Glutamatergic neuron (in vitro differentiated cells): ENCODE measurements around the gene SPAG9. TPM values are rescaled to one million over a fixed set of nuclear protein-coding genes. Genes with fewer than 3 reads are reported as not detected.

Experiments
- DNase-seq: peaks from one replicate; pipeline ENCODE4 v3.0.0; 2022
- H3K27ac Mint-ChIP-seq: one replicate; pipeline ENCODE4 v1.8.0; 2020; ENCODE audit warnings: mild to moderate bottlenecking, mixed read lengths, inconsistent platforms; ENCODE audit not compliant: unreplicated experiment
- H3K27me3 Mint-ChIP-seq: one replicate; pipeline ENCODE4 v1.8.0; 2020; ENCODE audit warnings: mild to moderate bottlenecking, moderate library complexity, mixed read lengths, inconsistent platforms; ENCODE audit not compliant: unreplicated experiment
- H3K36me3 Mint-ChIP-seq: one replicate; pipeline ENCODE4 v1.8.0; 2020; ENCODE audit warnings: mild to moderate bottlenecking, mixed read lengths, inconsistent platforms; ENCODE audit not compliant: unreplicated experiment
- H3K4me1 Mint-ChIP-seq: one replicate; pipeline ENCODE4 v1.8.0; 2020; ENCODE audit warnings: mild to moderate bottlenecking, low read depth, mixed read lengths, inconsistent platforms; ENCODE audit not compliant: unreplicated experiment
- H3K4me3 Mint-ChIP-seq: one replicate; pipeline ENCODE4 v1.8.0; 2020; ENCODE audit warnings: mild to moderate bottlenecking, mixed read lengths, inconsistent platforms; ENCODE audit not compliant: unreplicated experiment
- H3K9me3 Mint-ChIP-seq: one replicate; pipeline ENCODE4 v1.8.0; 2020; ENCODE audit warnings: mild to moderate bottlenecking, moderate library complexity, mixed read lengths, inconsistent platforms; ENCODE audit not compliant: unreplicated experiment
- CTCF ChIP-seq: fragments of 200-600 bp; sonication (generic); IDR thresholded peaks from one replicate; pipeline ENCODE4 v1.5.0; 2021; ENCODE audit not compliant: partially characterized antibody, unreplicated experiment
- total RNA-seq: library from RNA; stranded (reverse); fragmentation: NEBNext Ultra II Directional; extraction: Animal tissue kit (Norgen Biotek cat#: 25700); gene quantifications from one replicate; pipeline ENCODE4 v1.2.1, GENCODE V29; 2021; ENCODE audit not compliant: unreplicated experiment

SPAG9 gene
- total RNA-seq, 1 donor from 2014 or later: 327 TPM

- Mint-ChIP-seq H3K36me3 (no peaks in the 10 kb centered on the region), H3K9me3 (no peaks in the 10 kb centered on the region), H3K27me3 (peaks cover 3% of the 10 kb centered on the region), H3K4me1 (no peaks in the 10 kb centered on the region), H3K27ac (peak overlapping the region; percentile 28), H3K4me3 (no peak overlapping the region)
- no peak for DNase-seq
- TF ChIP-seq CTCF: no peak
Measured at GRCh38 chr17:51155416-51155815, 34.7 kb upstream of the SPAG9 start.

GRCh38 chr17:51154176-51154575, 33.5 kb upstream of the SPAG9 start:
- no peak overlapping the region for H3K4me3 Mint-ChIP-seq
- peaks cover 1% of the 10 kb centered on the region for H3K9me3 Mint-ChIP-seq
- no peaks in the 10 kb centered on the region for H3K4me1 Mint-ChIP-seq
- no peak for DNase-seq
- no peaks in the 10 kb centered on the region for H3K27me3 Mint-ChIP-seq
- no peak overlapping the region for H3K27ac Mint-ChIP-seq
- no peak for TF ChIP-seq CTCF
- no peaks in the 10 kb centered on the region for H3K36me3 Mint-ChIP-seq

- DNase-seq: peak; percentile 95
- H3K27me3 Mint-ChIP-seq: no peaks in the 10 kb centered on the region
- no peaks in the 10 kb centered on the region for H3K4me1 Mint-ChIP-seq
- no peak within 1 kb of the TSS for H3K27ac Mint-ChIP-seq
- no peak within 1 kb of the TSS for H3K4me3 Mint-ChIP-seq
- peak; percentile 12 for TF ChIP-seq CTCF
- H3K9me3 Mint-ChIP-seq: peaks cover 3% of the 10 kb centered on the region
- no peaks in the 10 kb centered on the region for H3K36me3 Mint-ChIP-seq
Measured at GRCh38 chr17:51153210-51154072, 32.8 kb upstream of the SPAG9 start, which contains the start of gene NME1. NME1 (plus strand) TSS chr17:51153559; CDS start chr17:51155655, 2,096 bp downstream.

- no peaks in the 10 kb centered on the region for H3K36me3 Mint-ChIP-seq
- H3K4me1 Mint-ChIP-seq: no peaks in the 10 kb centered on the region
- H3K27ac Mint-ChIP-seq: no peak overlapping the region
- H3K9me3 Mint-ChIP-seq: peaks cover 3% of the 10 kb centered on the region
- no peaks in the 10 kb centered on the region for H3K27me3 Mint-ChIP-seq
- no peak overlapping the region for H3K4me3 Mint-ChIP-seq
- no peak for DNase-seq
- TF ChIP-seq CTCF: no peak
Measured at GRCh38 chr17:51152766-51153209, 32.1 kb upstream of the SPAG9 start.

GRCh38 chr17:51150932-51151331, 30.3 kb upstream of the SPAG9 start:
- Mint-ChIP-seq H3K27ac (no peak overlapping the region), H3K4me1 (no peaks in the 10 kb centered on the region), H3K36me3 (no peaks in the 10 kb centered on the region), H3K9me3 (peaks cover 4% of the 10 kb centered on the region), H3K27me3 (no peaks in the 10 kb centered on the region), H3K4me3 (no peak overlapping the region)
- no peak for TF ChIP-seq CTCF
- no peak for DNase-seq
